H1 (cell line): ENCODE measurements around the gene PRIMA1. TPM values are rescaled to one million over a fixed set of nuclear protein-coding genes. Genes with fewer than 3 reads are reported as not detected.

Source experiments
- CTCF ChIA-PET: fragments of 300-600 bp; sonication (Branson Sonifier 250); formaldehyde crosslinking; loops from one replicate; lab custom pipeline; 2021; ENCODE audit not compliant: partially characterized antibody; lab: Charles Lee
- POLR2A ChIA-PET: fragments of 300-600 bp; sonication (Branson Sonifier 250); formaldehyde crosslinking; loops from one replicate; lab custom pipeline; 2021; ENCODE audit warnings: inconsistent platforms; ENCODE audit not compliant: partially characterized antibody; lab: Charles Lee
- DNase-seq, 2 experiments: peaks; one replicate each; pipeline versions ENCODE4 v3.0.0 to v3.0.0-alpha.2; 2010 to 2022; ENCODE audit warnings: low spot score in 2 of 2, low read depth in 1 of 2, mixed read lengths in 1 of 2
- FAIRE-seq: peaks from 2 replicates; lab custom pipeline; 2011; peaks lifted over from hg19 to GRCh38; lab: Jason Lieb, UNC
- H2AFZ ChIP-seq: 2 replicates; pipeline ENCODE4 v1.8.1; 2012; ENCODE audit warnings: low read length, inconsistent platforms
- H2AK5ac ChIP-seq: 2 replicates; pipeline ENCODE4 v1.6.1; 2013; ENCODE audit warnings: low read depth, low read length
- H2BK120ac ChIP-seq: replicated peaks from 2 replicates; pipeline ENCODE3; 2013; ENCODE audit warnings: low read depth, low read length, inconsistent platforms
- H2BK12ac ChIP-seq: 2 replicates; pipeline ENCODE4 v1.6.1; 2013; ENCODE audit warnings: low read depth, low read length
- H2BK15ac ChIP-seq: 2 replicates; pipeline ENCODE4 v1.6.1; 2013; ENCODE audit warnings: low read length
- H2BK20ac ChIP-seq: 2 replicates; pipeline ENCODE4 v1.6.1; 2013; ENCODE audit warnings: low read length
- H2BK5ac ChIP-seq: 2 replicates; pipeline ENCODE4 v1.6.1; 2013; ENCODE audit warnings: low read depth, low read length
- H3K14ac ChIP-seq: 2 replicates; pipeline ENCODE4 v1.6.1; 2013; ENCODE audit warnings: inconsistent platforms; ENCODE audit not compliant: insufficient read length
- H3K18ac ChIP-seq: 2 replicates; pipeline ENCODE4 v1.6.1; 2013; ENCODE audit warnings: low read length; ENCODE audit errors: extremely low read depth
- H3K23ac ChIP-seq: 2 replicates; pipeline ENCODE4 v1.6.1; 2013; ENCODE audit warnings: inconsistent platforms; ENCODE audit not compliant: insufficient read length
- H3K23me2 ChIP-seq: 2 replicates; pipeline ENCODE4 v1.6.1; 2013; ENCODE audit warnings: low read depth, low read length
- H3K27ac ChIP-seq: 2 replicates; pipeline ENCODE4 v1.6.1; 2011; ENCODE audit warnings: low read depth, low read length, inconsistent platforms
- H3K27me3 ChIP-seq, 4 experiments: replicated peaks in 1 of 4; 1 replicate in 1 of 4; 2 replicates in 3 of 4; pipeline versions ENCODE4 v1.6.1 to v1.8.1; 2011 to 2013; ENCODE audit warnings: low read length in 3 of 4, mild to moderate bottlenecking in 3 of 4, inconsistent platforms in 2 of 4, mixed read lengths in 2 of 4, moderate library complexity in 1 of 4; ENCODE audit not compliant: control insufficient read depth in 3 of 4, insufficient read depth in 3 of 4; ENCODE audit errors: extremely low read depth in 1 of 4
- H3K36me3 ChIP-seq, 4 experiments: 2 replicates each; pipeline versions ENCODE4 v1.6.1 to v1.8.1; 2011 to 2013; ENCODE audit warnings: mild to moderate bottlenecking in 4 of 4, low read length in 3 of 4, moderate library complexity in 2 of 4, control low read depth in 1 of 4, inconsistent platforms in 1 of 4; ENCODE audit not compliant: insufficient read depth in 4 of 4, control insufficient read depth in 2 of 4
- H3K4ac ChIP-seq: replicated peaks from 2 replicates; pipeline ENCODE3; 2013; ENCODE audit warnings: low read length, low read depth, mixed read lengths, inconsistent platforms; ENCODE audit not compliant: insufficient read length
- H3K4me1 ChIP-seq, 4 experiments: replicated peaks in 1 of 4; 1 replicate in 1 of 4; 2 replicates in 3 of 4; pipeline versions ENCODE4 v1.6.1 to v1.8.1; 2011 to 2013; ENCODE audit warnings: low read length in 3 of 4, inconsistent platforms in 2 of 4, mixed read lengths in 1 of 4; ENCODE audit not compliant: insufficient read depth in 4 of 4, control insufficient read depth in 3 of 4
- H3K4me2 ChIP-seq, 2 experiments: 2 replicates each; pipeline versions ENCODE4 v1.6.1 to v1.8.1; 2011 to 2013; ENCODE audit warnings: low read depth in 2 of 2, low read length in 2 of 2, control low read depth in 1 of 2, inconsistent platforms in 1 of 2, mild to moderate bottlenecking in 1 of 2; ENCODE audit not compliant: insufficient read depth in 1 of 2
- H3K4me3 ChIP-seq, 4 experiments: fragments of 200-600, 300-600 bp in 1 of 4; sonication (generic), shearing (Covaris generic), sonication (Bioruptor Twin) in 1 of 4; 2 replicates each; pipeline versions ENCODE4 v1.5.1 to v1.8.1; 2011 to 2016; ENCODE audit warnings: low read length in 4 of 4, low read depth in 3 of 4, control low read depth in 2 of 4, inconsistent platforms in 2 of 4, mild to moderate bottlenecking in 2 of 4, mixed read lengths in 1 of 4, moderate library complexity in 1 of 4; ENCODE audit not compliant: insufficient read depth in 2 of 4; ENCODE audit errors: extremely low read depth in 1 of 4
- H3K56ac ChIP-seq: replicated peaks from 2 replicates; pipeline ENCODE3; 2013; ENCODE audit warnings: low read depth, mild to moderate bottlenecking, mixed read lengths, low read length, inconsistent platforms; ENCODE audit not compliant: insufficient read length
- H3K79me1 ChIP-seq: 2 replicates; pipeline ENCODE4 v1.6.1; 2013; ENCODE audit warnings: low read depth, low read length, control low read depth
- H3K79me2 ChIP-seq, 2 experiments: 2 replicates each; pipeline versions ENCODE4 v1.6.1 to v1.8.1; 2012 to 2013; ENCODE audit warnings: low read length in 2 of 2, mild to moderate bottlenecking in 2 of 2, inconsistent platforms in 1 of 2; ENCODE audit not compliant: insufficient read depth in 2 of 2, control insufficient read depth in 1 of 2
- H3K9ac ChIP-seq, 4 experiments: replicated peaks in 1 of 4; 1 replicate in 1 of 4; 2 replicates in 3 of 4; pipeline versions ENCODE4 v1.6.1 to v1.8.1; 2011 to 2013; ENCODE audit warnings: low read depth in 3 of 4, low read length in 3 of 4, control low read depth in 2 of 4, mild to moderate bottlenecking in 2 of 4, moderate library complexity in 2 of 4, inconsistent platforms in 1 of 4; ENCODE audit errors: extremely low read depth in 1 of 4
- H3K9me3 ChIP-seq, 2 experiments: 2 replicates each; pipeline versions ENCODE4 v1.6.1 to v1.8.1; 2012 to 2013; ENCODE audit warnings: mild to moderate bottlenecking in 2 of 2, moderate library complexity in 2 of 2, control low read depth in 1 of 2, inconsistent platforms in 1 of 2, low read depth in 1 of 2, low read length in 1 of 2, mixed read lengths in 1 of 2; ENCODE audit not compliant: insufficient read depth in 2 of 2
- H4K20me1 ChIP-seq, 2 experiments: replicated peaks in 1 of 2; 2 replicates each; pipeline versions ENCODE3 to v1.8.1; 2011 to 2013; ENCODE audit warnings: inconsistent platforms in 2 of 2, low read length in 2 of 2, mild to moderate bottlenecking in 1 of 2; ENCODE audit not compliant: insufficient read depth in 2 of 2, control insufficient read depth in 1 of 2
- H4K5ac ChIP-seq: 2 replicates; pipeline ENCODE4 v1.6.1; 2013; ENCODE audit warnings: low read length, low read depth, mixed read lengths, inconsistent platforms; ENCODE audit not compliant: insufficient read length
- H4K8ac ChIP-seq: 2 replicates; pipeline ENCODE4 v1.8.0; 2013; ENCODE audit warnings: mild to moderate bottlenecking, moderate library complexity, low read length, inconsistent platforms; ENCODE audit not compliant: insufficient read depth; ENCODE audit errors: extremely low read depth
- H4K91ac ChIP-seq: replicated peaks from 2 replicates; pipeline ENCODE3; 2013; ENCODE audit warnings: low read length, mixed read lengths, inconsistent platforms; ENCODE audit not compliant: insufficient read length
- ASH2L ChIP-seq: fragments of 200-600, 300-600 bp; sonication (generic); IDR thresholded peaks from one replicate; pipeline ENCODE4 v1.7.1; 2017; ENCODE audit warnings: low read length
- CBX8 ChIP-seq: fragments of 300-800, 300-1000 bp; sonication (generic); IDR thresholded peaks from 2 replicates; pipeline ENCODE4 v1.7.1; 2016; ENCODE audit warnings: low read depth, low read length, borderline replicate concordance
- FOSL1 ChIP-seq: IDR thresholded peaks from 2 replicates; pipeline ENCODE4 v1.6.1; 2011; ENCODE audit warnings: mild to moderate bottlenecking, low read depth, low read length, moderate library complexity; ENCODE audit not compliant: insufficient read depth
- POLR2A ChIP-seq, 2 experiments: IDR thresholded peaks; 1 replicate in 1 of 2; 2 replicates in 1 of 2; pipeline ENCODE4 v1.6.1; 2011; ENCODE audit warnings: low read depth in 2 of 2, low read length in 2 of 2, mild to moderate bottlenecking in 2 of 2; ENCODE audit errors: control extremely low read depth in 1 of 2
- POU5F1 ChIP-seq: IDR thresholded peaks from 2 replicates; pipeline ENCODE4 v1.6.1; 2011; ENCODE audit warnings: low read depth, mild to moderate bottlenecking, low read length, moderate library complexity
- SRF ChIP-seq: IDR thresholded peaks from 2 replicates; pipeline ENCODE4 v1.6.1; 2011; ENCODE audit warnings: mild to moderate bottlenecking, low read depth, low read length, moderate library complexity
- TAF1 ChIP-seq: IDR thresholded peaks from 2 replicates; pipeline ENCODE4 v1.6.1; 2011; ENCODE audit warnings: mild to moderate bottlenecking, low read depth, low read length
- TAF7 ChIP-seq: optimal IDR thresholded peaks from 2 replicates; pipeline ENCODE3; 2011; ENCODE audit warnings: low read depth, mild to moderate bottlenecking, inconsistent platforms, low read length, moderate library complexity, borderline replicate concordance
- TEAD4 ChIP-seq: IDR thresholded peaks from 2 replicates; pipeline ENCODE4 v1.6.1; 2012; ENCODE audit warnings: low read depth, low read length, inconsistent platforms, mixed read lengths
- USF2 ChIP-seq: IDR thresholded peaks from 2 replicates; pipeline ENCODE4 v1.6.1; 2011; ENCODE audit warnings: low read length, improper control_type of control experiment
- ZNF274 ChIP-seq: IDR thresholded peaks from 2 replicates; pipeline ENCODE4 v1.7.0; 2012; ENCODE audit warnings: low read length, borderline replicate concordance; ENCODE audit errors: extremely low read depth
- WGBS, 2 experiments: shearing (Covaris generic) in 1 of 2; methylation state at CpG; one replicate each; pipeline versions ENCODE4 v1.1.6 to v1.1.7; 2013 to 2015; ENCODE audit warnings: low lambda C conversion rate in 2 of 2, mixed read lengths in 2 of 2, inconsistent platforms in 1 of 2, low coverage in 1 of 2, missing lambda C conversion rate in 1 of 2; ENCODE audit not compliant: insufficient replicate concordance in 2 of 2, insufficient coverage in 1 of 2, insufficient read length in 1 of 2; ENCODE audit errors: extremely low coverage in 1 of 2, missing lambda C conversion rate in 1 of 2; 5-methylcytosine and 5-hydroxymethylcytosine counted together
- polyA plus RNA-seq, 7 experiments: library from polyadenylated mRNA; depleted of rRNA in 3 of 7; stranded (reverse) in 5 of 7; unstranded in 2 of 7; fragments of >200 nt in 5 of 7; fragments of 200-250 nt in 2 of 7; gene quantifications; 1 replicate in 5 of 7; 2 replicates in 1 of 7; 4 replicates in 1 of 7; pipeline versions ENCODE4 v1.2.1 to v1.2.3, GENCODE V29; 2011 to 2013; ENCODE audit warnings: missing spikeins in 2 of 7, mixed read lengths in 2 of 7
- total RNA-seq: library from RNA; stranded (reverse); fragmentation: NEBNext Ultra II Directional; extraction: Animal tissue kit (Norgen Biotek cat#: 25700); gene quantifications from 2 replicates; pipeline ENCODE4 v1.2.1, GENCODE V29; 2021

PRIMA1 gene
- total and polyA plus RNA-seq, 2 of the 8 experiments (the other 6 are each of a cell fraction or from before 2014, with no cell fraction given), result 2.8 to 4.5 TPM

DNA sequence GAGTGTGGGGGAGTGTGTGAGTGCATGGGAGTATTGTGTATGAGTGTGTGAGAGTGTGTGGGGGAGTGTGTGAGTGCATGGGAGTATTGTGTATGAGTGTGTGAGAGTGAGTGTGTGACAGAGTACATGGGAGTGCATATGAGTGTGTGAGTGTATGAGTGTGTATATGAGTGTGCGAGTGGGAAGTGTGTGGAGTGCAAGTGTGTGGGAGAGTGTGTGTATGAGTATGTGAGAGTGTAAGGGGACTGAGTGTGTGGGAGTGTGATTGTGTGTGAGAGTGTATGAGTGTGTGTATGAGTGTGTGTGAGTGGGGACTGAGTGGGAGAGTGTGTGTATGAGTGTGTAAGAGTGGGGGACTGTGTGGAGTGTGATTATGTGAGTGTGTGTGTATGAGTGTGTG, 40.7 kb downstream of the PRIMA1 start:
- Histone ChIP-seq H2BK15ac (0 out of 2 replicates have a peak overlapping the region, but pooled peaks have one; percentile 46), H3K27ac (no peak overlapping the region), H3K79me2 (no peaks in the 10 kb centered on the region), H3K79me1 (no peaks in the 10 kb centered on the region), H3K36me3 (no peaks in the 10 kb centered on the region), H3K9me3 (no peaks in the 10 kb centered on the region), H2BK5ac (peak overlapping the region; percentile 90), H3K4me1 (peaks cover 0 to 18% (median 6%) of the 10 kb centered on the region in 4 experiments; a peak in 4 of 7 replicates), H2BK20ac (peak overlapping the region; percentile 72; the same call in 1 of the 2 replicates), H2AFZ (no peak overlapping the region), H4K5ac (no peak overlapping the region), H3K9ac (no peak overlapping the region), H4K91ac (no peak overlapping the region), H4K20me1 (peaks cover 0 to 3% of the 10 kb centered on the region in 2 experiments), H2BK12ac (peak overlapping the region; percentile 90; the same call in 1 of the 2 replicates), H3K27me3 (no peaks in the 10 kb centered on the region), H2BK120ac (no peak overlapping the region), H3K4me2 (no peak overlapping the region), H3K4me3 (no peak overlapping the region), H4K8ac (no peak overlapping the region), H3K23me2 (peaks cover 7% of the 10 kb centered on the region; the same call in 1 of the 2 replicates), H3K18ac (no peak overlapping the region), H3K23ac (no peak overlapping the region), H2AK5ac (0 out of 2 replicates have a peak overlapping the region, but pooled peaks have one; percentile 86), H3K56ac (peak overlapping the region; percentile 85), H3K4ac (no peak overlapping the region), H3K14ac (no peak overlapping the region)
- WGBS, 2 experiments, result 85 to 100% methylated on average over 1 of the region's 1 CpG
- no peak for TF ChIP-seq FOSL1
- no peak for TF ChIP-seq ASH2L
- no peak for TF ChIP-seq SRF
- no peak for TF ChIP-seq TEAD4
- TF ChIP-seq TAF7, result no peak
- TF ChIP-seq USF2, result no peak
- TF ChIP-seq TAF1, result no peak
- no peak for TF ChIP-seq POLR2A (IDR thresholded peaks at IDR 0.05; ENCODE audit: control extremely low read depth in 1 of 2, low read depth in 2 of 2, low read length in 2 of 2)
- TF ChIP-seq ZNF274, result no peak
- no peak for TF ChIP-seq POU5F1
- TF ChIP-seq CBX8, result no peak
- FAIRE-seq (no peak), DNase-seq (no peak)
- POLR2A ChIA-PET, result no interaction called here
- CTCF ChIA-PET, result no interaction called here
